ENCODE data around the gene ARHGAP33. TPM values are rescaled to one million over a fixed set of nuclear protein-coding genes. Genes with fewer than 3 reads are reported as not detected.

ARHGAP33 gene
- total RNA-seq, 1 donor from 2014 or later: 26.3 TPM

DNA sequence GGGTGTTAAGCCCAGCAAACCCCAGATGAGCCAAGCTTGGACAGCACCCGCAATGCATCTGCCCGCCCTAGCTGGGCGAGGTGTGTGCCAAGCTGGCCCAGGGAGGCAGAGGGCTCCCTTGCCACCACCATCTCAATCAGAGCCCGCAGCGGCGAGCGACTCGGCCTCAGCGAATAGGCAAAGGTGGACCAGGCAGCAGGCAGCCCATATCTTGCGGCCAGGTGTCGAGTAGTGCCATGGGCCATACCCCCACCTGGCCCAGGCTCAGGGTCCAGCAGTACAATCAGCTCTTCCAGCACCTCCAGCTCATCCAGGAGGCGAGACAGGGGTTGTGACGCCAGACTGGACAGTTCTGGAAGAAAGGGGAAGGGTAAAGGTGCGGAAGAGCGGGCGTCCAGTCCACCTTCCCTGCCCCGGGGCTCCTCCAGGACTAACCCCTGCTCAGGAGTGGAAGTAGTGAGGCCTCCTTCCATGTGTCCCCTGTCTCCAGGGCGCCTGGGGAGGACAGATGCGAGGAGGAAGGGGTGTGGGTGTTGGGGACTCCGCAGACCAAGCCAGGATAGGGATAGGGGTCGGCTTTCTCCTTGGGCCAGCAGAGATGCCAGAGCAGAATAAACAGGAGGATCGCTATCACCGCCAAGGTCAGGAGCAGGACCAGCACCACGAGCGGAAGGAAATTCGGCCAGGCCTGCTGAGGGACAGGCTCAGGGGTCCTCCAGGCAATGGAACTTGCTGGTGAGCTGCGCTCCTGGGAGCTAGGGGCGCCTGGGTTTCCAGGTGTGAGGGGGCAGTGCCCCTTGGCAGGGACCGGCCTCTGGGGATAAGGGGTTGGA, 35.9 kb upstream of the ARHGAP33 start:
- DNase-seq: no peak

DNA sequence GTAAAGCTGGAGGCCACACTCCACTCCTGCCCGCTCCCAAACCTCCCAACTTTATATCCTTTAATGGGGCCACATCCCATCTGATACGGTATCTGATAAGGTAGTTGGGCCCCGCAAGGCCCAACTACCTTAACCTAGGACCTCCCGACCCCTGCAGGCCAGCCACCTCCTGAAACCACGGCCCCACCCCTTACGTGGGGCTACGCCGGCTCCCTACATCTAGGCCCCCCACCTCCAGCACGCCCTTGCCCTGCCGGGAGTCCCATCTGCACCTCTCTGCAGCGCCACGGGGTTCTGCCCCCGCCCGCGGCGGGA, 35.3 kb upstream of the ARHGAP33 start:
- no peak for DNase-seq

DNA sequence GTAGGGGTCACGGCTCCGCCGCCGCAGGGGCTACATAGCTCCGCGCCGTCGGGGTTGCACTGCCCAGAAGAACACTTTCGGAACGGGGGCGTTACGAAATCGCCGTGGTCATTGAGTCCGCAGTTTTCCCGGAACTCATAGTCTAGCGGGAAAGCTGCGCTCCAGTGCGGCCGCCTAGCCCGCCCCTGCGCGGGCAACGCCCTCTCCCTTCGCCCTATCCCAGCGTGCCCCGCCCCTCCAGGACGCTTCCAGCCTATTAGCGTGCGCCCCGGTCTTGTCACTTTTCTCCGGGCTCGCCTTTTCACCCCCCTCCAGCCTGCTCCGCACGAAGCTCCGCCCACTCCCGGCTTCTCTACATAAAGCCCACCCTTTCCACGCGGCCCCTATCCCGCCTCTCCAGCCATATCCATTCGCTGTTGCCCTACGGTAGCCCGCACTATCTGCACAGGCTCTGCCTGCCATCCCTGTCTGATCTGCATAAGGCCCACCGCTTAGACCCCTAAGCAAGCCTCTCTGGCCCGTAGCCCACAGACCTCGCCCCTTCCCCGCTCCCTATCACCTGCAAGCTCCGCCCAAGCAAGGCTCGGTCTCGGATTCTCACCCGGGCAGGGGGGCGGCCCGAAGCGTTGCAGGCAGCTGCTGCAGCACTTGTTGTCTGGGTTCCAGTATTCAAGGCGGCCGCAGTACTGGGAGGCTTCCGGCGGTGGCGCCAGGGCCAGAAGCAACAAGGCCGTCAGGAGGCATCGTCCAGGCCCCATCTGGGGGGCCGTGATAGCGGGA, 34.8 kb upstream of the ARHGAP33 start:
- DNase-seq: peak; percentile 99

- DNase-seq: no peak
Observed at GRCh38 chr19:35741203-35741515, 34.2 kb upstream of the ARHGAP33 start.

DNA sequence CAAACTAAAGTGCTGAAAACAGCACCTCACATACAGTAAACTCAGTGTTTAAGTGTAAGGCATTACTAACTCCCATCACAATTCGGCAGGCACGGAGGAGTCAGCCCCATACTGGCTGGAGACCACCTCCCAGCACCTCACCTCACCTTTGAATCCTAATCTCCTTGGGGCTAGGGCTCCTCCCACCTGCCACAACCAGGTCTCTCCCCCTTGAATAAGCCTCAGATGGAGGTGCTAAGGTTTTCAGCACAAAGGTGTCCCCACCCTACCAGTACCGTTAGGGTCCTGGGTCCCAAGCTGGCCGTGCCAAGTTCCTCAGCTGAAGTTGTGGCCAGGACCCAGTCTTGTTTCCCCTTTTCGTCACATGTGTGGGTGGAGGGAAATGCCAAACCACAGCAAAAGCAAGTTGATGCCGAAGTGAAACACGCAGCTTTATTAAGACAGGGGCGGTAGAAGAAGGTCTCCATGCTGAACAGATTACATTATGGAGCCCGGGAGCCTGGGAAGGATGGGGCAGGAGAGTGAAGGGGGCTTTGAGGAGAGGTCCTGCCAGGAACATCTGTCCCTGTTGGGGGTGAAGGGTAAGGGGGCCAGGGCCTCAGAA, 33.1 kb upstream of the ARHGAP33 start, which contains the start of gene IGFLR1:
IGFLR1 (minus strand) TSS at position 332 of the 604 bp plus-strand sequence. CDS start 1,272 bp downstream, outside the sequence.
- no peak for DNase-seq

- DNase-seq: no peak
Observed at GRCh38 chr19:35743640-35744429, 31.5 kb upstream of the ARHGAP33 start.

- peak; percentile 99 for DNase-seq
Observed at GRCh38 chr19:35744430-35745327, 30.7 kb upstream of the ARHGAP33 start.

DNA sequence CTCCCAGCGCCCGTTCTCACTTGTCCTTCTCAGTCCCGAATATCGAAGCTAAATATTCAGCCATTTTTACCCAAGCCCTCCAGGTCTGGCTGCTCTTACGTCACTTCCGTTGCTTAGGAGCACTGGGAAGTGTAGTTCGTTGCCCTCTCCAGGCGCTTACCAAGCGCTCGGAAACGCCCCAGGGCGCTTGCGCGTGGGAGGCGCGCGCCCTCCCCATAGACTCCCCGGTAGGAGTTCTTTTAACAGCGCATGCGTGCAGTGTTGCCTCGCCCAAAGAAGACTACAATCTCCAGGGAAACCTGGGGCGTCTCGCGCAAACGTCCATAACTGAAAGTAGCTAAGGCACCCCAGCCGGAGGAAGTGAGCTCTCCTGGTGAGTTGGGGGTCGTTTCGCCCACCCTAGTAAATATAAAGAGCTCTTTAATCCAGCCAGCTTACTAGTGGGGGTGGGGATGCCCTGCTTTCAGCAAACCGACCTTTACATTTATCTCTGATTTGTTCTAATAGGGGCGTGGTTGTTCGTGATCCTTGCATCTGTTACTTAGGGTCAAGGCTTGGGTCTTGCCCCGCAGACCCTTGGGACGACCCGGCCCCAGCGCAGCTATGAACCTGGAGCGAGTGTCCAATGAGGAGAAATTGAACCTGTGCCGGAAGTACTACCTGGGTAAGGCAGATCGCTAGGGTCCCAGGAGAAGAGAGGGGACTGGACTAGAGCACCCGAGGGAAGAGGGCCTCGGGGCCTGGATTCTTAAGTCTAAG, 29.9 kb upstream of the ARHGAP33 start, which contains the start of the genes PSENEN and U2AF1L4:
PSENEN (plus strand) TSS at position 324 of the 759 bp plus-strand sequence; CDS start at position 604, 280 bp downstream.
U2AF1L4 (minus strand) TSS at position 91 of the 759 bp plus-strand sequence; CDS start at position 64, 27 bp downstream.
- peak; percentile 100 for DNase-seq

DNA sequence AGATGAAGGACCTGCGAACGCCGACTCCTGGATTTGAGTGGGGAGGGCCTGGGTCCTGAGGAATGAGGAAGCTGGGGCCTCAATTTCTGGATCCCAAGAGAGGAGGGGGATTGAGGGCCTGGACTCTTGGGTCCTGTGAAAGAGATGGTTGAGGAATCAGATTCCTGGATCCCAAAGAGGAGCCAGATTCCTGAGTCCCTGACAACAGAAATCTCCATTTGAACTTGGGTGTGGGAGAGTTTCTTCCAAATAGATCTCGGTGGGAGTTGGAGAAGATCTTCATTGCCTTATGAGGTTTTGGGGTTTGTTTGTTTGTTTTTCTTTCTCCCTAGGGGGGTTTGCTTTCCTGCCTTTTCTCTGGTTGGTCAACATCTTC, 29.3 kb upstream of the ARHGAP33 start:
- no peak for DNase-seq

DNA sequence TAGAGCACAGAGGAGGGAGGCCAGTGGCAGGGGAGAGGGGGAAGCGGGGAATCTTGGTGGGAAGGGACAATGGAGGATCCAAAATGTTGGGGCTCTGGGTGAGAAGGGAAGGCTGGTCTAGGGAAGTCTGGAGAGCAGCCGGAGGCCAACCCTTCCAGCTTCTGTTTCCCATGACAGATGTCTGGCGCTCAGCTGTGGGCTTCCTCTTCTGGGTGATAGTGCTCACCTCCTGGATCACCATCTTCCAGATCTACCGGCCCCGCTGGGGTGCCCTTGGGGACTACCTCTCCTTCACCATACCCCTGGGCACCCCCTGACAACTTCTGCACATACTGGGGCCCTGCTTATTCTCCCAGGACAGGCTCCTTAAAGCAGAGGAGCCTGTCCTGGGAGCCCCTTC, 28.8 kb upstream of the ARHGAP33 start:
- DNase-seq: no peak

- DNase-seq: peak; percentile 100
Observed at GRCh38 chr19:35748106-35749020, 27.0 kb upstream of the ARHGAP33 start, which contains the start of gene LIN37. LIN37 (plus strand) TSS chr19:35748576; CDS start chr19:35748725, 149 bp downstream.

- DNase-seq: no peak
Observed at GRCh38 chr19:35750167-35750566, 25.2 kb upstream of the ARHGAP33 start.

DNA sequence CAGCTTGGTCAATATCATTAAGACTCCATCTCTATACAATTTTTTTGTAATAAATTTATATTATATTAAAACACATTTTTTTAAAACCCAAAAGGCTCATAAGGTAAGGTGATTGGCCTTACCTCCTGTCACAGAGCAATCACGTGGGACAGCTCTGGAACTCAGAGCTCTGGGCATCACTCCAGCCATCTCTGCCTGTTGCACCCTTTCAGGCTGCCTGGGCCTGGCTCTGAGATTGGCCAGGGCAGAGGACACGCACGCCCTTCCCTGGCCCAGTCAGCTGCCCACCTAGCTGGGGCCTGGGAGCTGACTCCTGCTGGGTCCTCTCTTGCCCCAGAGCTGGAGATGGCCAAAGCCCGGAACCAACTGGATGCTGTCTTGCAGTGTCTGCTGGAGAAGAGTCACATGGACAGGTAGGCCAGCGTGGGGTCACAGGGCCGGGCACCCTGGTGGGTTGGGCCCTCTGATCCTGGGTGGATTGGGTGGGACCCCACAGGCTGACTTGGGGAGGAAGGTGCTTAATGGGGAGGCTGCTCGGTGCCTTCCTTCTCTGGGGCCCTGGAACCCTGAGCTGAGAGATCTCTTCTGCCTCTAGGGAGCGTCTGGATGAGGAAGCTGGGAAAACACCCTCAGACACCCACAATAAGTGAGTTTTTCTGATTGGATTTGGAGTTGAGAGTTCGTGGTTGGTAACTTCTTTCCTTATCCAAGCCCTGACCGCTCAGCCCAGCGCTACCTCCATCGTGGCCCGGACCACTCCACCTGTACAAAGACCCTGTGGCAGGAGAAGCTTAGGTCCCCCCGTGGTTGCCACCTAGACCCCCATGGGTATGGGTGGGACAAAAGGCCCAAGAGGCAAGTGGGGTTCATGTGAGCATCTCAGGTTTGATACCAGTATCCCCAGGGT, 23.3 kb upstream of the ARHGAP33 start:
- DNase-seq: no peak

DNA sequence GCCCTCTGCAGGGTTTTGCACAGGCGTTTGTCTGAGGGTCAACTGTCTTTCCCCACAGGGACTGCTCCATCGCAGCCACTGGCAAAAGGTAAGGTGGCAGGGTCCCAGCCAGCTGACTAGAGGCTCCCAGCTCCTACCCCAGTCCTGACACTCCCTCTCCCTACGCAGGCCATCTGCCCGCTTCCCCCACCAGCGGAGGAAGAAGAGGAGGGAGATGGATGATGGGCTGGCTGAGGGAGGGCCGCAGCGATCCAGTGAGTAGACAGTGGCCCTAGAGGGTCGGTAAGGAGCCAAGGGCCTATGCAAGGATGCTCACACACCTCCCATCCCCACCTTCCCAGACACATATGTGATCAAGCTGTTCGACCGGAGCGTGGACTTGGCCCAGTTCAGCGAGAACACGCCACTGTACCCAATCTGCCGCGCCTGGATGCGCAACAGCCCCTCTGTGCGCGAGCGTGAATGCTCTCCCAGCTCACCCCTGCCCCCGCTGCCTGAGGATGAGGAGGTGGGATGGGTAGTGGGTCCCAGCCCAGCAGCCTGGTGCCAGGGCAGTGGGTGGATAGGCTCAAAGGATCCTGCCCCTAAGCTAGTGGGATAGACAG, 22.5 kb upstream of the ARHGAP33 start:
- DNase-seq: no peak

- no peak for DNase-seq
Observed at GRCh38 chr19:35753634-35754369, 21.6 kb upstream of the ARHGAP33 start.

DNA sequence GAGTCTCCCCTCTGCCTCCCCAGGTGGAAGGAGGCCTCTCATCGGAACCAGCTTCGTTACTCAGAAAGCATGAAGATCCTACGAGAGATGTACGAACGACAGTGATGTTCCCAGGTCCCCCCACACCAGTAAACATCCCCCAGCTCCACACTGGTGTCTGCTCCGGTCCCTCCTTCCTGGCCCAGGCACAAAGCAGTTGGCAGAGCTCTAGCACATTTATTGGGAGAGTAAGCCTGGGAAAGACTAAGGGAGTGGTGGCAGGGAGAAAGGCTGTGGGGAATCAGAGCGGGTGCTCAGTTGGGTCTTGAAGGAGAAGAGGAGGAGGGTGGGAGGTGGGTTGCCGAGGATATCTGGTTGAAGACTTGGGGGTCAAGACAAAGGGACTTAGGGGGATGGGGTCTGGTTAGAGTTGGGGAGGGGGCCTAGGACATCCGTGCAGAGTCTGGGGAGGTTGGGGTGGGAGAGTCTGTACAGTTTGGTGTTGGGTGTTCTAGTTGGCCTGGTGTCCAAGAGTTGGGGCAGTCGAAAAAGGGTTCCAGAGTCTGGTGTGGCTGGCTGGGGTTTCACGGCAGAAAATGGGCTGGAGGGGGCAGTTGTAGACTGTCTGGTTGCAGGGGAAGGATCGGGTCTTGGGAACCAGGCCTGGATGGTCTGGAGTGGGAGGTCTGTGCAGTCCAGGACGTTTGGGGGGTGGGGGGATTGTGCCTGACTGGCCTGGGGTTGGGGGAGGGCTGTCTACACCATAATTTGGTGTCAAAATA, 20.8 kb upstream of the ARHGAP33 start:
- DNase-seq: no peak
